GM19238 (cell line): ENCODE data around the gene KRT76.
"Not testable (repeated sequence)": the region's sequence is repeated elsewhere in the genome, so short reads cannot be mapped to it uniquely, and the experiment has no call there.

ENCODE experiments used
- DNase-seq: peaks from one replicate; pipeline ENCODE4 v3.0.0; 2011; ENCODE audit warnings: low spot score; ENCODE audit not compliant: insufficient read length

KRT76 gene

GRCh38 chr12:52782502-52782901, 5.4 kb upstream of the KRT76 start:
- DNase-seq = no peak

- DNase-seq = no peak
These were observed 4.4 kb upstream of the KRT76 start for GRCh38 chr12:52781399-52782082.

GRCh38 chr12:52779914-52780313, 2.8 kb upstream of the KRT76 start:
- DNase-seq = no peak

- DNase-seq = no peak
These were observed 1.7 kb upstream of the KRT76 start for GRCh38 chr12:52778833-52779232.

GRCh38 chr12:52777566-52777965, 421 bp upstream of the KRT76 start:
- no peak for DNase-seq

GRCh38 chr12:52776435-52776834, 710 bp downstream of the KRT76 start:
- DNase-seq = no peak

GRCh38 chr12:52774629-52775250, 2.4 kb downstream of the KRT76 start:
- no peak for DNase-seq

- DNase-seq = no peak
These were observed 4.4 kb downstream of the KRT76 start for GRCh38 chr12:52772772-52773171.

GRCh38 chr12:52772188-52772587, 5.0 kb downstream of the KRT76 start:
- DNase-seq = no peak

GRCh38 chr12:52771505-52771904, 5.6 kb downstream of the KRT76 start:
- no peak for DNase-seq

- no peak for DNase-seq
These were observed 6.1 kb downstream of the KRT76 start for GRCh38 chr12:52771088-52771487.

GRCh38 chr12:52769946-52770345, 7.2 kb downstream of the KRT76 start:
- no peak for DNase-seq

GRCh38 chr12:52769354-52769753, 7.8 kb downstream of the KRT76 start:
- DNase-seq = no peak

GRCh38 chr12:52768479-52769200, 8.5 kb downstream of the KRT76 start:
- no peak for DNase-seq

GRCh38 chr12:52767427-52767826, 9.7 kb downstream of the KRT76 start:
- no peak for DNase-seq

- DNase-seq = no peak
These were observed 10.1 kb downstream of the KRT76 start for GRCh38 chr12:52767020-52767379.

GRCh38 chr12:52766351-52767019, 10.7 kb downstream of the KRT76 start:
- DNase-seq = no peak

GRCh38 chr12:52765702-52766101, 11.4 kb downstream of the KRT76 start:
- no peak for DNase-seq

GRCh38 chr12:52763991-52764390, 13.2 kb downstream of the KRT76 start:
- DNase-seq = no peak

GRCh38 chr12:52763036-52763659, 14.0 kb downstream of the KRT76 start:
- DNase-seq = no peak

GRCh38 chr12:52761802-52762201, 15.3 kb downstream of the KRT76 start:
- DNase-seq = no peak

- DNase-seq = not testable (repeated sequence)
These were observed 15.9 kb downstream of the KRT76 start for GRCh38 chr12:52761218-52761617.
